Stimulated activated CD4-positive, alpha-beta T cell treated with anti-CD3 and anti-CD28 coated beads, Interleukin-4, amount 100 ng/mL, for 48 hours (primary cell): ENCODE results near the gene CRTC1.
"Not testable (repeated sequence)": the region's sequence is repeated elsewhere in the genome, so short reads cannot be mapped to it uniquely, and the experiment has no call there.

ENCODE experiments used
- DNase-seq, 2 donors: peaks; one replicate each; pipeline ENCODE4 v3.0.0-alpha.2; 2020; ENCODE audit warnings: low read depth in 2 of 2

Gene CRTC1

DNA sequence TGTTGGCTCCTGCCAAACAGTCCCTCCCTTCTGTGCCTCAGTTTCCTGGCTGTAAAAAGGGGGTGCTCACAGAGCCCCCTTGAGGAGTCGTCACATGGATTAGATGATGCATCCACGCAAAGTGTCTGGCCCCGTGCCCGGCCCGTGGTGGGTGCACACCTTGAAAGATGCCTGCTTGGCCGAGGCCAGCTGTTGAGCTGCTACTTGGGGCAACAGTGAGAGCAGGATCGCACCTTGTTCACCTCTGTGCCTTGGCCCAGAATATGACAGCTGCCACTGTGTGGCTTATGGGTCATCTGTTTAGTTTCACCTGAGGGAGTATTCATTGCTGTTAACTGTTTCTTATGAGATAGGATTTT is 17.7 kb downstream of the CRTC1 start:
- no peak for DNase-seq

- DNase-seq, result no peak
Measured at GRCh38 chr19:18704054-18704453, 20.6 kb downstream of the CRTC1 start.

GRCh38 chr19:18704971-18705370 is 21.5 kb downstream of the CRTC1 start:
- no peak for DNase-seq

DNA sequence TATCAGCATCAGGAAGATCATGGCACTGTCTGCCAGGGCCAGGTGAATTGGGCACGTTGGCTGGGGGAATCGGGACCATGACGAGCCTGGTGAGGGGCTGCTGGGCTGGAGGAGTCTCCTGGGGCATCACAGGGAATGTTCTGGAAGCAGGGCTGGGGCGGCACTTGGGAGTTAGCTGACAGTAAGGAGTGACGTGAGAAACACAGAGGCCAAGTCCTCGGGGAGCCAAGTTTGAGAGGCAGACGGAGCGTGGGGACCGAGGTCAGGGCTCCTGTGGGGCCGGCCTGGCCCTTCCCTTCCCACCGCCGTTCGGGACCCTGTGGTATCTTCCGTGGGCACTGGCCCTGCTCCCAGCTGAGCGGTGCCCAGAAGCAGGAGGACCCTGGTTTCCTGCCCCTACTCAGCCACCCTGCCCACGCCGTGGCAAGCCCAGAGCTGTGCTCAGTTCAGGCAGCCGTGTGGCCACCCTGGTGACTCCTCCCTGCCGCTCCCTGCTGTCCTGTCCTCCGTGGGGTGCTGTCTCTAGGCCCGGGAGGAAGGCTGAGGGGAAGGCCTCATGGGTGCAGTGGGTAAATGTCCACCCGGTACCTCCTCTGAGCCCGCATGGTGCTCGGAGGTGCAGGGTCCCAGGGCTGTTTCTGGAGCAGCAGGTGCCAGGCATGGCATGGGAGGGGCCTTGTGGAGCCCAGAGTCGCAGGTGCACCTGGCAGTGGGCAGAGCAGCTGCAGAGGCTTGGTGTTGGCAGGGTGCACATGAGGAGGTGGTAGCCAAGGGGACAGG is 25.2 kb downstream of the CRTC1 start:
- DNase-seq, result no peak

- DNase-seq, result no peak
Measured at GRCh38 chr19:18709546-18709945, 26.1 kb downstream of the CRTC1 start.

GRCh38 chr19:18710186-18710585 is 26.7 kb downstream of the CRTC1 start:
- DNase-seq, result no peak

DNA sequence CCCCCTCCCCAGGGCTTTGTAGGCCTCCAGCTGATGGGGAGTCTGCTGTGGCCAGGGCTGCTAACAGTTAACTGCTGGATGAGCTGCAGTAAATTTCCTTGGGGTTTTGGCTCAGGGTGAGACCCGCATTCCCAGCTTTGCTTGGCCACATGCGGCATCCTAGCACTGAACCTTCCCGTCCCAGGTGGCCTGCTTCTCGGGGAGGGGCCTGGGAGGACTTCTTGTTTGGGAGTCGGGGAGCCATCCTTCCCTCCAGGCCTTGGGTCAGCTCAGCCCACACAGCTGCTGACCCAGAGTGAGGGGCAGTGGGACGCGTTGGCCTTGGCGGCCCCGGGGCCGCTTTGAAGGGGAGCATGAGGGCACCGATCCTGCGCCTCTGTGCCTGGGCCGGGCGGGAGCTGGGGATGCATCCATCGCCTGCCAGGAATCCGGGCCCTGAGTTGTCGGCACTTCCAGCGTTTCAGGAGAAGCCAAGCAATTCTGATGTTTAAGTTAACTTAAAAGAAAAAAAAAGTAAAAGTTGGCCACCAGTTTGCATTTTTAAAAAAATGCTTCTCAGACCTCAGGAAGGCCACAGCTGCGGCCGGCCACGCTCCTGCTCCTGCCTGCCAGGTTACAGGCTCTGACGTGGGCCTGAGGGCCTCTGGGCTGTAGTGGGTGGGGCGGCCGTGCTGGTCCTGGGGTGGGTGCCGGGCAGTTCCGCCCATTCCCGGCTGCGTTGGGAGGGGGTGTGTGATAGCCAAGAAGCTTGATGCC is 27.7 kb downstream of the CRTC1 start:
- no peak for DNase-seq

GRCh38 chr19:18711893-18712292 is 28.4 kb downstream of the CRTC1 start:
- no peak for DNase-seq

DNA sequence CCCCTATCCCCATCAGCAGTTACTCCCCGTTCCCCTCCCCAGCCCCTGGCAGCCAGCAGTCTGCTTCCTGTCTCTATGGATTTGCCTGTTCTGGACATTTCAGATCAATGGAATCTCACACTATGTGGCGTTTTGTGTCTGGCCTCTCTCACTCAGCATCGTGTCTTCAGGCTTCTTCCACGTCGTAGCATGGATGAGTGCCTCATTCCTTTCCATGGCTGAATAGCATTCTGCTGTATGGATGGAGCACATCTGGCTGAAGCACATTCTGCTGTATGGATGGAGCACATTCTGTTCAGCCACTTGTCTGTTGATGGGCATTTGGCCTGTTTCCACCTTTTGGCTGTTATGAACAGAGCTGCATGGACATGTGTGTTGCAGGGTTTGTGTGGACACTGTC is 29.5 kb downstream of the CRTC1 start:
- DNase-seq, result no peak

DNA sequence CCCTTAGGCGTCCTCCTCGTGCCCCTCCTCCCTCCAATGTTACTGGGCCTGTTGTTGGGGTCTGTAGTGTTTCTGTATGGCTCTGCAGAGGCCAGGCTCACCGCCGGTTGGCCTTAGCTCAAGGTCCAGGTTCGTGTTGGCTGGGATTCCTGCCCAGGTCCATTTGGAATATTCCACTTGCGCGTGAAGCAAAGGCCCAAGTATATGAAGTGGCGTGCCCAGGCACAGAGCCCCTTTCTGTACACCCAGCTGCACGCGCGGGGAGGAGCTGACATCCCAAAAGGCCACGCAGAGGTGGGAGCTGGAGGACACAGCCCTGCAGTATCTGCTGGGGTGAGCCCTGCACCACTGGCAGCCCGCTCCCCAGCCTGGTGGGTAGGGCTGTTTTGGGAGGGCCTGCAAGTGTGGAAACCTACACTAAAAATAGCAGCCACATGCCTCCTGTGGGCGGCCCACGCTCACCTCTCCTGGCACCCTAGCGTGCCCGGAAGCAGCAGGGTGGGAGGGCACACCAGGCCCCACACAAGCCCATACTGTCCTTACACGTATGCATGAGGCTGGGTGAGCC is 30.2 kb downstream of the CRTC1 start:
- no peak for DNase-seq

DNA sequence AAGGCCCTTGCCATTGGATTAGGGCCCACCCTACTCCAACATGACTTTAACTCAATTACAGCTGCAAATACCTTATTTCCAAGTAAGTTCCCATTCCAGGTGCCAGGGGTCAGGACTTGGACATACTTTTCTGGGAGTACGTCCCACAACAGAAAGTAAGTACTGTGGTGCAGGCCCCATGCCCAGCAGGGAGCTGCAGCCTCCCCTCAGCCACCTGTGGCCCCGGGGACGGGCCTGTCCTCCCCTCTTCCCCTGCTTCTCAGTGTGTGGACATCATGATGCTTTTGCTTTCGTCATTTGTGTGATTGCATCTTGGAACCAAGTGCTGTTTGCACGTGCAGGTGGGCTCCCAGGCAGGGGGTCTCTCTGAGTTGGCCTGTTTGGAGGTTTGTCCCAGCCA is 31.9 kb downstream of the CRTC1 start:
- DNase-seq, result no peak

GRCh38 chr19:18716857-18717256 is 33.4 kb downstream of the CRTC1 start:
- DNase-seq, result no peak

- no peak for DNase-seq
Measured at GRCh38 chr19:18717601-18718000, 34.1 kb downstream of the CRTC1 start.

DNA sequence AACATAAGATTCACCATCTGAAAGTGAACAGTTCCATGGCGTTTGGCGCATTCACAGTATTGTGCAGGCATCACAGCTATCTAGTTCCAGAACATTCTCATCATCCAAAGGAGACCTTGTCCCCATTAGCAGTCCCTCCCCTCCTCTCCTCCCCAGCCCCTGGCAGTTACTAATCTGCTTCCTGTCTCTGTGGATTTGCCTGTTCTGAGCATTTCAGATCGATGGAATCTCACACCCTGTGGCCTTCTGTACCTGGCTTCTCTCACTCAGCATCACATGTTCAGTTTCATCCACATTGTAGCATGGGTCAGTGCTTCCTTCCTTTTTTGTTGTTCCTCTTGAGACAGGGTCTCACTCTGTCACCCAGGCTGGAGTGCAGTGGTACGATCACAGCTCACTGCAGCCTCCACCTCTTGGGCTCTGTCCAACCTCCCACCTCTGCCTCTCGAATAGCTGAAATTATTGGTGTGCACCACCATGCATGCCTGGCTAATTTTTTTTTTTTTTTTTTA is 34.6 kb downstream of the CRTC1 start:
- no peak for DNase-seq

DNA sequence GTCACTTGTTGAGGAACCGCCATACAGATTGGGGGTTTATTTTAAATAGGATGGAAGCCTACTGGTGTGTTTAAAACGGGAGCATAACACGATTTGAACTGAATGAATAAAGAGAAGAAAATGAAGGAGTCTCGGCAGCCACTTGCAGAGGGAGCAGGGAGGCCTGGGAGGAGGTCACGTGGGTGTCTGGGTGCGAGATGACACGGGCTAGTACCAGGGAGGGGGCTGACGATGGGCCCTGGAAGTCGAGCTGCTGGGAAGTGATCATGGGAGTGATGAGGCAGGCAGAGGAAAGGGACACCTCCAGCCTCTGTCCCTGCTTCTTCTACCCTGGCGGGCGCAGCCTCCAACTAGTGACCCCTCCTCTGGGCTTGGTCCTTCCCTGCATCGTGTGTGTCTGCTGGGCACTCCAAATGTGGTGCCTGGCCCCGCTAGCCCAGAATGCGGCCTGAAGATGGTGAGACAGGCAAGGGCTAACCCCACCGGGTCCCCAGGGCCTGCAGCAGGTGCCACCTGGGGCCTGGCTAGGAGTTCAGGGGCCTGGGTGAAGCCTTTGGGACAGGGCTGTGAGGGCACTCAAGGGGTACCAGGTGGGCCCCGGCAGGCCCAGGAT is 35.5 kb downstream of the CRTC1 start:
- no peak for DNase-seq

- no peak for DNase-seq
Measured at GRCh38 chr19:18719541-18719940, 36.1 kb downstream of the CRTC1 start.

GRCh38 chr19:18723871-18724377 is 40.4 kb downstream of the CRTC1 start:
- no peak for DNase-seq

- no peak for DNase-seq
Measured at GRCh38 chr19:18725841-18726770, 42.6 kb downstream of the CRTC1 start.

DNA sequence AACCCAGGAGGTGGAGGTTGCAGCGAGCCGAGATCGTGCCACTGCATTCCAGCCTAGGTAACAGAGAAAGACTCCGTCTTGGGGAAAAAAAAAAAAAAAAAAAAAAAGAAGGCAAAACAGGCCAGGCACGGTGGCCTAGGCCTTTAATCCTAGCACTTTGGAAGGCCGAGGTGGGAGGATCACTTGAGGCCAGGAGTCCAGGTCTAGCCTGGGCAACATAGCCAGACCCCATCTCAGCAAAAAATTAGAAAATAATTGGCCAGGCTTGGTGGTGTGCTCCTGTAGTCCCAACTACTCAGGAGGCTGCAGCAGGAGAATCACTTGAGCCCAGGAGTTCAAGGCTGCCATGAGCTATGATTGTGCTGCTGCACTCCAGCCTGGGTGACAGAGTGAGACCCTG is 43.4 kb downstream of the CRTC1 start:
- DNase-seq, result no peak

GRCh38 chr19:18727602-18728001 is 44.1 kb downstream of the CRTC1 start:
- not testable (repeated sequence) for DNase-seq

DNA sequence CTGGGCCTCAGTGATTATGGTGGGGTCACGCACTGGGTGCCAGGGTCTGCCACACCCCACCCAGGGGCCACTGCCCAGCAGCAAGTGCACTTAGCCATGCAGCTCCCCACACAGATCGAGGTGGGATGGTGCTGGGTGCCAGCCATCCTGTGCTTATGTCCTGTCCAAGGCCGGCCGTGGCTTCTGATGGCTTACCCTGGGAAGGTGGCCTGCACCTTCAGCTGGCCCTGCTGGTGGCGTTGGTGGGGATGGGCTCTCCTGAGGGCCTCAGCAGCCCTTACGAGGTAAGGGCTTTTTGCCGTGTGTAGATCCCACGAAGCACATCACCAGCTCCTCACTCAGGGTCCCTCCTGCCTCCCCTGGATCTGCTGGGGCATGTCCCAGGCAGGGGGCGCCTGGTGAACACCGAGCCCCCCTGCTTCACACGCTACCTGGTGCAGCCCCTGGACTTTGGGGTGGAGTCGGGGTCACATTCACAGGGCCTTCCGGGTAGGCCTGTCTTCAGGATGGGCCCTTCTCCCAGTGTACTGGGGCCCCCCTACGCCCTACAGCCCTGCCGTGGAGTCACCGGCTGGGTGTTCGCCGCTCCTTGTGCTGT is 46.6 kb downstream of the CRTC1 start:
- DNase-seq, result no peak
